ENCODE measurements around the gene SEH1L. TPM values are rescaled to one million over a fixed set of nuclear protein-coding genes. Genes with fewer than 3 reads are reported as not detected.

Gene SEH1L
- total and polyA plus RNA-seq, 12 donors, result 11.0 to 24.6 (median 17.7) TPM

DNA sequence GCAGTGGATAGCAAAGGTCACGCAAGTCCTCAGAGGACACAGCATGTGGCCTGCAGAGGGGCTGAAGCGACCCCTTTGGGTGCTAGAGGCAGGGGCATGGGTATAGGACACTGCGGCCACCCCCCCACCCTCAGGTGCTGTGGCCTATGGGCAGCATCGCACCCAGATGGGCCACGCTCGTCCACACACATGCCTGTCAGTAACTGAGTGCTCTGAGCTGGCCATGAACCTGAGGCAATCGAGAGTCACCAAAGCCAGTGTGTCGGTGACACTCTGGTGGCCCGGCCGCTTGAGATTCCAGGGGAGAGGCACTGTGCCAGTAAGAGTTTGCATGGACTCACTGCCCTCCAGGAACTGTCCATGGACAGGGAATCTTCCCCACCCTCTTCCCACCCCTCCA lies 41.0 kb upstream of the SEH1L start:
- intact Hi-C loops (cut with DNase I), result no loop called here
- no peaks in the 10 kb centered on the region for H3K9me3 ChIP-seq
- H3K27ac ChIP-seq, result peak overlapping the region in 9 of 10 donors; percentile 3 to 61 (median 54)
- no peaks in the 10 kb centered on the region for H3K36me3 ChIP-seq
- TF ChIP-seq, protein P1, sequence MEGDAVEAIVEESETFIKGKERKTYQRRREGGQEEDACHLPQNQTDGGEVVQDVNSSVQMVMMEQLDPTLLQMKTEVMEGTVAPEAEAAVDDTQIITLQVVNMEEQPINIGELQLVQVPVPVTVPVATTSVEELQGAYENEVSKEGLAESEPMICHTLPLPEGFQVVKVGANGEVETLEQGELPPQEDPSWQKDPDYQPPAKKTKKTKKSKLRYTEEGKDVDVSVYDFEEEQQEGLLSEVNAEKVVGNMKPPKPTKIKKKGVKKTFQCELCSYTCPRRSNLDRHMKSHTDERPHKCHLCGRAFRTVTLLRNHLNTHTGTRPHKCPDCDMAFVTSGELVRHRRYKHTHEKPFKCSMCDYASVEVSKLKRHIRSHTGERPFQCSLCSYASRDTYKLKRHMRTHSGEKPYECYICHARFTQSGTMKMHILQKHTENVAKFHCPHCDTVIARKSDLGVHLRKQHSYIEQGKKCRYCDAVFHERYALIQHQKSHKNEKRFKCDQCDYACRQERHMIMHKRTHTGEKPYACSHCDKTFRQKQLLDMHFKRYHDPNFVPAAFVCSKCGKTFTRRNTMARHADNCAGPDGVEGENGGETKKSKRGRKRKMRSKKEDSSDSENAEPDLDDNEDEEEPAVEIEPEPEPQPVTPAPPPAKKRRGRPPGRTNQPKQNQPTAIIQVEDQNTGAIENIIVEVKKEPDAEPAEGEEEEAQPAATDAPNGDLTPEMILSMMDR (IDR thresholded peaks at IDR 0.05), result no peak
- DNase-seq, result no peak
- peak overlapping the region in 1 of 10 donors; percentile 28 for H3K4me3 ChIP-seq
- ATAC-seq, result peak in 1 of 8 donors; percentile 13
- H3K27me3 ChIP-seq, result peaks cover 0 to 45% (median 21%) of the 10 kb centered on the region in 7 donors
- H3K4me1 ChIP-seq, result peaks cover 3 to 43% (median 18%) of the 10 kb centered on the region in 9 donors
- 68 to 80% methylated on average over 10 of the region's 10 CpGs for WGBS, 2 donors

DNA sequence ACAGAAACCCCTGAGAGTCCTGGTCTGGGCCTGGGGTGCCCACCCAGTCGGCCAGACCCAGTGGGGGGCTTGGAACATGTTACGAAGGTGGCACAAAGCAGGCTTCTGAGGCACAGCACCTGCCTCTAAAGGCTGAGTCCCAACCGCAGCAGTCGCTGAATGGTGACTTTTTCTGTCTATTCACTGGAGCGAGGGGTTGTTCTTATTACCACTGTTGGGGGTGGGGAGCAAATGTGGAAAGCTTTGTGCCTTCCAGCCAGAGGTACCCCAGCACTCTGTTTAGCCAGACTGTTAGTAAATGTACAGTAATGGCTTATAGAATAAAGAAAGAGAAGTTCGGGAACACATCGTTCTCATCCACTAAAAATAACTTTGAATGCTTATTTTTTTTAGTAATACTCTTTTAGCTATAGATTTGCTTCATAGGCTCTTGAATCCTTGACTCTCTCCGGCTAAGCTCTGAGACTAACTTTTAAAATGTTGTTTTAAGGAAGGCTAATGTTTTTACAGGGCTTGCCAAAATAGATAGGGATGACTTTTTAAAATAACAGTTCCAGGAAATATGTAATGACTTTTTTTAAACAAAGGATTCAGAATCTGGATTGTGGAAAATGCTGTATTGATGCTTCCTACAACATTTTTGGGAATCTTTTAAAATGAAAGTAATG lies 40.4 kb upstream of the SEH1L start:
- WGBS, 2 donors, result 40 to 49% methylated on average over 8 of the region's 8 CpGs

DNA sequence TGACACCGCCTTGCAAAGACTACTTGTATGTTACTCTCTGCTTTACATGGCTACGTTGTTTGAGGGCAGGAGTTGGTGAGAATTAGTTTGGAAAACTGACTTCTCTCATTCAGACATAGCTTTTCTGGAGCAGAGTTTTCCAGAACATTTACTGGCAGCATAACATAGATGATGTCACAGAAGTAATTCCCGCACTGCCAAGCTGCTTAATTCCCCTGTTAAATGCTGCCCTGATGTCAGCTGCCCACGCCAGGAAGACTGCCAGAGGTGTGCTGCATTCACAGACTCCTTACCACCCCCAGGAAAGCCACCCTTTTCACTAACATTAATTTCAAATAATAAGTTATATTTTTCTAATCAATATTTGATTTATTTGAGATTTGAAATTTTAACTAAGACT lies 39.1 kb upstream of the SEH1L start:
- Histone ChIP-seq H3K4me1 (peaks cover 3 to 42% (median 21%) of the 10 kb centered on the region in 9 donors), H3K27me3 (peaks cover 0 to 54% (median 31%) of the 10 kb centered on the region in 7 donors), H3K9me3 (peaks cover 0 to 10% (median 0%) of the 10 kb centered on the region in 11 donors), H3K27ac (peak overlapping the region in 1 of 10 donors; percentile 29), H3K4me3 (no peak overlapping the region), H3K36me3 (no peaks in the 10 kb centered on the region)
- DNase-seq, result no peak
- TF ChIP-seq, protein P1 (IDR thresholded peaks at IDR 0.05), result no peak
- ATAC-seq, result no peak
- intact Hi-C loops (cut with DNase I), result no loop called here
- WGBS, 2 donors, result 68 to 78% methylated on average over 4 of the region's 4 CpGs

More for the DNA sequence above, 40.4 kb upstream of the SEH1L start:
- no peak for DNase-seq
- H3K4me3 ChIP-seq, result peak overlapping the region in 3 of 10 donors; percentile 0 to 28 (median 18)
- no peaks in the 10 kb centered on the region for H3K9me3 ChIP-seq
- H3K36me3 ChIP-seq, result no peaks in the 10 kb centered on the region
- peaks cover 0 to 52% (median 27%) of the 10 kb centered on the region in 7 donors for H3K27me3 ChIP-seq
- intact Hi-C loops (cut with DNase I), result no loop called here
- peaks cover 3 to 47% (median 21%) of the 10 kb centered on the region in 9 donors for H3K4me1 ChIP-seq
- peak overlapping the region in 9 of 10 donors; percentile 3 to 61 (median 55) for H3K27ac ChIP-seq
- ATAC-seq, result peak in 2 of 8 donors; percentile 30 to 43
- TF ChIP-seq, protein P1 (IDR thresholded peaks at IDR 0.05), result no peak

DNA sequence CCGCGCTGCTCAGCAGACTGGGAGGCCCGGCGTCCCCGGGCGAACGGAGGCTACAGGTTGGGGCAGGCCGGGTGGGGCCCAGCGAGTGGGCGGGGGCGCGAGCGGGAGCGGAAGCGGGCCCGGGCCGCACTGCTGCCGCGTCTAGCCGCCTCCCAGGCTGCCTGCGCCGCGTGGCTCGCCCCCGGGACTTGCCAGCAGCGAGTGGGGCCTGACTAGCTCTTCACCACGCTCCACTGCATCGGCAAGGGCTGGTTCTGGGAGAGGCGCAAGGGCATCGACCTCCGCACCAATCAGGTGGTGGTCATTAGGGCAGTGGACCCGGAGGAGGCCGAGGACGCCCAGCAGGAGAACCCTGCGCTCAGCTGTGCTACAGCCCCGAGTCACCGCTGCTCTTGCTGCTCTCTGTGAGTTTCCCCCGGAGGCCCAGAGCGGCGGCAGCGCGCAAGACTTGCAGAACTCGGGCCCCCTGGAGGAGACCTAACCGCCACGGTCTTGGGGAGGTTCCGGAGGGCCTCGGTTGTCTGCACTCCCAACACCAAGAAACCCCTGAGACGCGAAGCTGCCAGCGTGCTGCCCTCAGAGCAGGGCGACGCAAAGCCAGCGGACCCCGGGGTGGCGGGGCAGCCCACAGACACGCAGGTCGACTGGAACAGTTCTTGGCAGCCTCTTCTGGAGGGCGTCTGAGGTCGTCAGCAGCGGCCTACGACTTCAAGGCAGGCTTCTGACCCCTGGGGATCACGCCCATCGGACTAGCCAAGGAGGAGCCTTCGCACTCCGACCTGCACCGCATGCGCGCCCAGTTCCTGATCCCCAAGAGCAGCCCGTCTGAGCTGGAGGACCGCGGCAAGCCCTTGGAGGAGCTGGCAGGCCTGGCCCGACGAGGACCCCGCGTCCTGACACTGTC lies 36.5 kb upstream of the SEH1L start:
- peaks cover 0 to 38% (median 21%) of the 10 kb centered on the region in 9 donors for H3K4me1 ChIP-seq
- no peaks in the 10 kb centered on the region for H3K36me3 ChIP-seq
- intact Hi-C loops (cut with DNase I), result no loop called here
- DNase-seq (peak; percentile 13 to 31), ATAC-seq (peak; percentile 45 to 77 (median 68))
- TF ChIP-seq, protein P1 (IDR thresholded peaks at IDR 0.05), result no peak
- H3K27ac ChIP-seq, result peak overlapping the region in 2 of 10 donors; percentile 31 to 53
- H3K27me3 ChIP-seq, result peaks cover 0 to 54% (median 31%) of the 10 kb centered on the region in 7 donors
- peak overlapping the region; percentile 14 to 51 (median 43) for H3K4me3 ChIP-seq
- WGBS, 2 donors, result 11 to 13% methylated on average over 75 of the region's 75 CpGs
- H3K9me3 ChIP-seq, result peaks cover 0 to 13% (median 0%) of the 10 kb centered on the region in 11 donors

All from heart right ventricle (tissue), 16 donors.